Measurements from ENCODE around the gene CLCN4. TPM values are rescaled to one million over a fixed set of nuclear protein-coding genes. Genes with fewer than 3 reads are reported as not detected.

The CLCN4 gene
- total RNA-seq, 2 donors from 2014 or later = 0.33 to 1.6 TPM

DNA sequence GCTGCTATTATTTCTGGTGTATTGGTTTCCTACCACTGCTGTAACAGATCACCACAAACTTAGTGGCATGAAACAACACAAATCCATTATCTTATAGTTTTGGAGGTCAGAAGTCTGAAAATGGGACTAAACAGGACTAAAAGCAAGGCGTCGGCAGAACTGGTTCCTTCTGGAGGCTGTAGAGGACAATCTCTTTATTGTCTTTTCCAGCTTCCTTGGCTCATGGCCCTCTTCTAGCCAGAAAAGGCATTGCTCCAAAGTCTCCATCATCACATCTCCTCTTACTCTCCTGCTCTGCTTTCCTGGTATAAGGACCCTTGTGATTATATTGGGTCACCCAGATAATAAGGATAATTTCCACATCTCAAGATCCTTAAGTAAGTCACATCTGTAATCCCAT lies 121.9 kb downstream of the CLCN4 start:
- no peaks in the 10 kb centered on the region for H3K4me1 ChIP-seq
- H3K36me3 ChIP-seq (replicated peaks in 1 of 2; ENCODE audit: insufficient read depth in 1 of 2, low read depth in 2 of 2) = no peaks in the 10 kb centered on the region
- no peak overlapping the region for H3K4me3 ChIP-seq
- H3K27me3 ChIP-seq = no peaks in the 10 kb centered on the region
- no peak overlapping the region for H3K27ac ChIP-seq
- no peak for ATAC-seq
- no peaks in the 10 kb centered on the region for H3K9me3 ChIP-seq
- DNase-seq = no peak
- WGBS, 2 donors = 80 to 96% methylated on average over 2 of the region's 2 CpGs
- no peak for TF ChIP-seq POLR2A (IDR thresholded peaks at IDR 0.05)
- TF ChIP-seq, protein P1, sequence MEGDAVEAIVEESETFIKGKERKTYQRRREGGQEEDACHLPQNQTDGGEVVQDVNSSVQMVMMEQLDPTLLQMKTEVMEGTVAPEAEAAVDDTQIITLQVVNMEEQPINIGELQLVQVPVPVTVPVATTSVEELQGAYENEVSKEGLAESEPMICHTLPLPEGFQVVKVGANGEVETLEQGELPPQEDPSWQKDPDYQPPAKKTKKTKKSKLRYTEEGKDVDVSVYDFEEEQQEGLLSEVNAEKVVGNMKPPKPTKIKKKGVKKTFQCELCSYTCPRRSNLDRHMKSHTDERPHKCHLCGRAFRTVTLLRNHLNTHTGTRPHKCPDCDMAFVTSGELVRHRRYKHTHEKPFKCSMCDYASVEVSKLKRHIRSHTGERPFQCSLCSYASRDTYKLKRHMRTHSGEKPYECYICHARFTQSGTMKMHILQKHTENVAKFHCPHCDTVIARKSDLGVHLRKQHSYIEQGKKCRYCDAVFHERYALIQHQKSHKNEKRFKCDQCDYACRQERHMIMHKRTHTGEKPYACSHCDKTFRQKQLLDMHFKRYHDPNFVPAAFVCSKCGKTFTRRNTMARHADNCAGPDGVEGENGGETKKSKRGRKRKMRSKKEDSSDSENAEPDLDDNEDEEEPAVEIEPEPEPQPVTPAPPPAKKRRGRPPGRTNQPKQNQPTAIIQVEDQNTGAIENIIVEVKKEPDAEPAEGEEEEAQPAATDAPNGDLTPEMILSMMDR (IDR thresholded peaks at IDR 0.05) = no peak
- intact Hi-C loops (cut with DNase I) = no loop called here

- Histone ChIP-seq H3K9me3 (no peaks in the 10 kb centered on the region), H3K27me3 (no peaks in the 10 kb centered on the region), H3K4me3 (no peak overlapping the region), H3K27ac (no peak overlapping the region), H3K36me3 (replicated peaks in 1 of 2; ENCODE audit: insufficient read depth in 1 of 2, low read depth in 2 of 2) (no peaks in the 10 kb centered on the region), H3K4me1 (no peaks in the 10 kb centered on the region)
- DNase-seq (no peak), ATAC-seq (no peak)
- WGBS, 2 donors = 75 to 86% methylated on average over 2 of the region's 2 CpGs
- intact Hi-C loops (cut with DNase I) = no loop called here
- TF ChIP-seq, protein P1 (IDR thresholded peaks at IDR 0.05) = no peak
These were observed 123.3 kb downstream of the CLCN4 start for GRCh38 chrX:10280071-10280470.

DNA sequence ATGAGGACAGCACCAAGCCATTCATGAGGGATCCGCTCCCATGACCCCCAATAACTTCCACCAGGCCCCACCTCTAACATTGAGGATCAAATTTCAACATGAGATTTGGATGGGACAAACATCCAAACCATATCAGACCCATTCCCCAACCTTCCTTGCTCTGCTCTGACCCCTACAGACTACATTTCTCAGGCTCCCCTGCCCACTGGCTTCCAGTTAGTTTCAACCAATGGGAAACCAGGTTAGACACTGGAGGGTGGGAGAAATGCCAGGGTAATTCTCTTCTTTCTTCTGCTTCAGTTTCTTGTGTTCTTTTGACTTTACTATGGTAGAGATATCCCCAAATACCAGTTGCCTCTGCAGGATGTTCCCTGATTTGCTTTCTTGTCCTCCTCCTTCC lies 125.7 kb downstream of the CLCN4 start:
- Histone ChIP-seq H3K27me3 (no peaks in the 10 kb centered on the region), H3K9me3 (no peaks in the 10 kb centered on the region), H3K36me3 (replicated peaks in 1 of 2; ENCODE audit: insufficient read depth in 1 of 2, low read depth in 2 of 2) (no peaks in the 10 kb centered on the region), H3K4me1 (no peaks in the 10 kb centered on the region), H3K27ac (no peak overlapping the region), H3K4me3 (no peak overlapping the region)
- no peak for DNase-seq
- TF ChIP-seq, protein P1 (IDR thresholded peaks at IDR 0.05) = no peak
- TF ChIP-seq POLR2A (IDR thresholded peaks at IDR 0.05) = no peak
- 75% methylated on average over 1 of the region's 1 CpG; no CpG with 5 or more reads in 1 of the 2 donors for WGBS, 2 donors
- intact Hi-C loops (cut with DNase I) = no loop called here
- ATAC-seq = no peak

DNA sequence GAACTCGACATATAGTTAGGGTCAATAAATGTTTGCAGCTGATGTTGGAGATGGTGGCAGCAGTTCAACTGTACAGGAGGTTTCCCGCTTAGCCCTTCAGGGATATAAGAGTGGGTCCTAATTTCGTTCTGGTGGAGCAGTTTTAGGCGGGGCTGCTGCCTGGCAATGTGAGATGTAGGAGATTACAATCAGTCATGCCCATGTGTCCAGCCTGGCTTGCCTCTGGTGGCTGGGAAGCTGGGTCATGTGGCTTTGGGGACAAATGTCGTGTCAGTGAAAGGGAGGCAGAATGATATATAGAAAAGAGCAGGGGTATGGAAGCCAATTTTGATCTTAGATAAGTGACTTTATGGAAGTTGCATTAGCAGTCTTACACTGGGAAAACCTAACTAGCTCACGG lies 129.4 kb downstream of the CLCN4 start:
- Histone ChIP-seq H3K27me3 (no peaks in the 10 kb centered on the region), H3K27ac (no peak overlapping the region), H3K36me3 (replicated peaks in 1 of 2; ENCODE audit: insufficient read depth in 1 of 2, low read depth in 2 of 2) (no peaks in the 10 kb centered on the region), H3K9me3 (no peaks in the 10 kb centered on the region), H3K4me3 (no peak overlapping the region), H3K4me1 (no peaks in the 10 kb centered on the region)
- ATAC-seq (no peak), DNase-seq (no peak)
- no peak for TF ChIP-seq POLR2A (IDR thresholded peaks at IDR 0.05)
- TF ChIP-seq, protein P1 (IDR thresholded peaks at IDR 0.05) = no peak
- intact Hi-C loops (cut with DNase I) = no loop called here
- WGBS, 2 donors = 68 to 74% methylated on average over 5 to 6 of the region's 6 CpGs

Other genes with a start within 250 kb of the CLCN4 start
- 1 to 10 TPM in 1 of 2 donors, not detected in 1; 2.6 TPM for gene CLDN34, start 189.6 kb upstream of the CLCN4 start, total RNA-seq